ENCODE measurements around the gene MAP2K6. TPM values are rescaled to one million over a fixed set of nuclear protein-coding genes. Genes with fewer than 3 reads are reported as not detected.

Gene MAP2K6
- total RNA-seq, 2 experiments from 2014 or later, result 10.3 to 27.6 TPM

DNA sequence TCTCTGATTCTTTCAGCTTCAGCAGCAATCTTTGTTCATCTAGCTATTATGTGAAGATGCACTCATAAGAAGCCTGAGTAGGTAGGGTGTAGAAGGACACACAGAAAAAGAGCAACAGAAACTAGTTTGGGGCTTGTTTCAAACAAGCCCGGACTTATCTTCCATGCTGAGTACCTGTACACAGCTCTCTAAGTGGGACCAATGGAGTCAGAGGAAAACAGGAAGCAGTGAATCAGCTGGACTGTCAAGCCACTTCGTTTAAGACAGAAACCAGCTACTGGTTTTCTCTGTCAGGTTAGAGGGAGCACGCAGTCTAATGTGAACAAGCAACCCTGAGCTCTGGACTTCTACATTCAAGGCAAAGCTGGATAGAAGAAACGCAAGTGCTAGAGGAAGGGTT, 16.0 kb downstream of the MAP2K6 start:
- BruUV-seq (replicated peaks), result no TSS peak
- H2AFZ ChIP-seq (ENCODE audit: low read length), result no peak overlapping the region

DNA sequence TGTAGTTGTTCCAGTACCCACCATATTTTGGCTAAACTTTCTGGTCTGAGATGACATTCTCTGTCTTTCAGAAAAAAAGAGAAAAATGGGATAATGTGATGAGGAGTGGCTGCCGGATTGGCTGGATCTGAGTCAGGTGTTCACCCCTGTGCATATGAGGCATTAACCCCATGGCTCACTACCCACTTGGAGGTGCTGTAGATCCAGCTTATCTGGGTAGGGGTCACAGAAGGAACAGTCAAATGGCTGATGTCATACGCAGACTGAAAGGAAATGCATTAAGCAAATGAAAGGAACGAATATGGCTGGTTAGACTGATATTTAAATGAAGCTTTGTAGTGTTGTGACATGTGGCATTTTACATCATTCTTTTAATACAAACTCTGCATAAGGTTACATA, 17.3 kb downstream of the MAP2K6 start:
- ChIA-PET CTCF (ENCODE audit: unreplicated experiment) (no interaction called here), POLR2A (interaction anchor here (0.6 to 2.8 kb wide), 4 partner anchors 13 to 17 kb away, joined by 4 to 15 read pairs (median 12); partner anchors contain the start of gene MAP2K6)
- intact Hi-C loops (cut with micrococcal nuclease; ENCODE audit: unreplicated experiment), result no loop called here
- no peaks in the 10 kb centered on the region for H3K9me2 ChIP-seq (ENCODE audit: insufficient read depth, low read length)
- H3K4me2 ChIP-seq (ENCODE audit: low read length), result no peak overlapping the region
- H4K20me1 ChIP-seq (ENCODE audit: insufficient read depth, low read length), result no peaks in the 10 kb centered on the region
- H3K4me3 ChIP-seq (ENCODE audit: low read depth, low read length, poor library complexity, severe bottlenecking), result no peak overlapping the region
- no TSS peak for BruUV-seq (replicated peaks)
- H3K79me2 ChIP-seq (ENCODE audit: insufficient read depth, low read depth, low read length), result no peaks in the 10 kb centered on the region
- peaks cover 10% of the 10 kb centered on the region for H3K4me1 ChIP-seq (ENCODE audit: insufficient read depth, low read length, poor library complexity, severe bottlenecking)
- no peaks in the 10 kb centered on the region for H3K9me3 ChIP-seq (ENCODE audit: low read length)
- no peak overlapping the region for H3K27ac ChIP-seq (ENCODE audit: low read depth, low read length, poor library complexity, severe bottlenecking)
- no peaks in the 10 kb centered on the region for H3K36me3 ChIP-seq (ENCODE audit: insufficient read depth, low read length)
- DNase-seq (ENCODE audit: low spot score), result no peak
- TF ChIP-seq, protein P1, sequence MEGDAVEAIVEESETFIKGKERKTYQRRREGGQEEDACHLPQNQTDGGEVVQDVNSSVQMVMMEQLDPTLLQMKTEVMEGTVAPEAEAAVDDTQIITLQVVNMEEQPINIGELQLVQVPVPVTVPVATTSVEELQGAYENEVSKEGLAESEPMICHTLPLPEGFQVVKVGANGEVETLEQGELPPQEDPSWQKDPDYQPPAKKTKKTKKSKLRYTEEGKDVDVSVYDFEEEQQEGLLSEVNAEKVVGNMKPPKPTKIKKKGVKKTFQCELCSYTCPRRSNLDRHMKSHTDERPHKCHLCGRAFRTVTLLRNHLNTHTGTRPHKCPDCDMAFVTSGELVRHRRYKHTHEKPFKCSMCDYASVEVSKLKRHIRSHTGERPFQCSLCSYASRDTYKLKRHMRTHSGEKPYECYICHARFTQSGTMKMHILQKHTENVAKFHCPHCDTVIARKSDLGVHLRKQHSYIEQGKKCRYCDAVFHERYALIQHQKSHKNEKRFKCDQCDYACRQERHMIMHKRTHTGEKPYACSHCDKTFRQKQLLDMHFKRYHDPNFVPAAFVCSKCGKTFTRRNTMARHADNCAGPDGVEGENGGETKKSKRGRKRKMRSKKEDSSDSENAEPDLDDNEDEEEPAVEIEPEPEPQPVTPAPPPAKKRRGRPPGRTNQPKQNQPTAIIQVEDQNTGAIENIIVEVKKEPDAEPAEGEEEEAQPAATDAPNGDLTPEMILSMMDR (conservative IDR thresholded peaks at IDR 0.05; ENCODE audit: low read length), result no peak
- no peak for TF ChIP-seq EZH2phosphoT487 (IDR thresholded peaks at IDR 0.05; ENCODE audit: borderline replicate concordance, low read depth, low read length)
- no peak overlapping the region for H2AFZ ChIP-seq (ENCODE audit: low read length)

More for the DNA sequence above, 16.0 kb downstream of the MAP2K6 start:
- no peak for DNase-seq (ENCODE audit: low spot score)
- intact Hi-C loops (cut with micrococcal nuclease; ENCODE audit: unreplicated experiment), result no loop called here
- no peaks in the 10 kb centered on the region for H3K9me2 ChIP-seq (ENCODE audit: insufficient read depth, low read length)
- no peak overlapping the region for H3K4me3 ChIP-seq (ENCODE audit: low read depth, low read length, poor library complexity, severe bottlenecking)
- H4K20me1 ChIP-seq (ENCODE audit: insufficient read depth, low read length), result no peaks in the 10 kb centered on the region
- no peak overlapping the region for H3K4me2 ChIP-seq (ENCODE audit: low read length)
- CTCF ChIA-PET (ENCODE audit: unreplicated experiment), result interaction anchor here (1.3 kb wide), 1 partner anchor 8 kb away, joined by 6 read pairs; no protein-coding TSS in a partner anchor
- TF ChIP-seq EZH2phosphoT487 (IDR thresholded peaks at IDR 0.05; ENCODE audit: borderline replicate concordance, low read depth, low read length), result no peak
- TF ChIP-seq, protein P1 (conservative IDR thresholded peaks at IDR 0.05; ENCODE audit: low read length), result no peak
- no peaks in the 10 kb centered on the region for H3K9me3 ChIP-seq (ENCODE audit: low read length)
- H3K4me1 ChIP-seq (ENCODE audit: insufficient read depth, low read length, poor library complexity, severe bottlenecking), result peaks cover 10% of the 10 kb centered on the region
- no peaks in the 10 kb centered on the region for H3K36me3 ChIP-seq (ENCODE audit: insufficient read depth, low read length)
- POLR2A ChIA-PET, result interaction anchor here (0.5 to 5.5 kb wide), 11 partner anchors 8 to 1078 kb away, joined by 3 to 23 read pairs (median 3); partner anchors contain the start of gene MAP2K6
- no peak overlapping the region for H3K27ac ChIP-seq (ENCODE audit: low read depth, low read length, poor library complexity, severe bottlenecking)
- no peaks in the 10 kb centered on the region for H3K79me2 ChIP-seq (ENCODE audit: insufficient read depth, low read depth, low read length)

DNA sequence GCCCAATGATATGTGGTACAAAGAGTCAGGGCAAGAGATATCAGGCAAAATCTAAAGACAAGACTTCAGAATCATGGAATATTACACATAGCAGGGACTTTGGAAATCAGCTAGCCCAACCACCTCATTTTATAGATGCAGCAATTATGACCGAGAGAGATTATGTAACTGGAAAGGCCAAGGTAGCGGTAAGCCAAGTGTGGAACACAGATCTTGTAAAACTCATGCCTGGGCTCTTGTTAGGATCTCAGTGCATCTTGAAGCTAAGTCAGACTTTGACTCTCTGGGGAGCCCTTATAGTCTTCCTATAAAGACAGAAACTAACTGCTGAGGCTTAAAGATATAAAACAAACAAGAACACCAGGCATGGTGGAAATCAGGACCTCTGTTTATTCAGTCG, 18.6 kb downstream of the MAP2K6 start:
- intact Hi-C loops (cut with micrococcal nuclease; ENCODE audit: unreplicated experiment), result no loop called here
- Histone ChIP-seq H2AFZ (ENCODE audit: low read length) (no peak overlapping the region), H3K27ac (ENCODE audit: low read depth, low read length, poor library complexity, severe bottlenecking) (no peak overlapping the region), H4K20me1 (ENCODE audit: insufficient read depth, low read length) (no peaks in the 10 kb centered on the region), H3K9me2 (ENCODE audit: insufficient read depth, low read length) (no peaks in the 10 kb centered on the region), H3K79me2 (ENCODE audit: insufficient read depth, low read depth, low read length) (no peaks in the 10 kb centered on the region), H3K4me3 (ENCODE audit: low read depth, low read length, poor library complexity, severe bottlenecking) (no peak overlapping the region), H3K9me3 (ENCODE audit: low read length) (no peaks in the 10 kb centered on the region), H3K36me3 (ENCODE audit: insufficient read depth, low read length) (no peaks in the 10 kb centered on the region), H3K4me2 (ENCODE audit: low read length) (no peak overlapping the region), H3K4me1 (ENCODE audit: insufficient read depth, low read length, poor library complexity, severe bottlenecking) (peaks cover 9% of the 10 kb centered on the region)
- TF ChIP-seq, protein P1 (conservative IDR thresholded peaks at IDR 0.05; ENCODE audit: low read length), result no peak
- TF ChIP-seq EZH2phosphoT487 (IDR thresholded peaks at IDR 0.05; ENCODE audit: borderline replicate concordance, low read depth, low read length), result no peak
- ChIA-PET CTCF (ENCODE audit: unreplicated experiment) (no interaction called here), POLR2A (no interaction called here)
- no TSS peak for BruUV-seq (replicated peaks)
- no peak for DNase-seq (ENCODE audit: low spot score)

Data from OCI-LY7 (cell line).